ENCODE measurements around the gene KPTN.
A peak's percentile ranks its signal among the peaks of the same experiment; 100 is the strongest.

KPTN gene

GRCh38 chr19:47512948-47513319 lies 28.9 kb upstream of the KPTN start:
- H3K4me3 ChIP-seq (replicated peaks; ENCODE audit: low read depth, low read length), result peak overlapping the region; percentile 87
- no peak for TF ChIP-seq CTCF (IDR thresholded peaks at IDR 0.05; ENCODE audit: low read depth, low read length, missing control alignments)
- no peak for DNase-seq (ENCODE audit: extremely low read depth, low read depth)

- DNase-seq (ENCODE audit: extremely low read depth, low read depth), result no peak
- TF ChIP-seq CTCF (IDR thresholded peaks at IDR 0.05; ENCODE audit: low read depth, low read length, missing control alignments), result no peak
Measured at GRCh38 chr19:47512183-47512947, 28.3 kb upstream of the KPTN start.

GRCh38 chr19:47511681-47512080 lies 27.7 kb upstream of the KPTN start:
- DNase-seq (ENCODE audit: extremely low read depth, low read depth), result no peak

More at GRCh38 chr19:47512183-47512947, 28.3 kb upstream of the KPTN start:
- H3K4me3 ChIP-seq (replicated peaks; ENCODE audit: low read depth, low read length), result peak overlapping the region; percentile 87

GRCh38 chr19:47511128-47511517 lies 27.1 kb upstream of the KPTN start:
- TF ChIP-seq CTCF (IDR thresholded peaks at IDR 0.05; ENCODE audit: low read depth, low read length, missing control alignments), result no peak
- H3K4me3 ChIP-seq (replicated peaks; ENCODE audit: low read depth, low read length), result no peak overlapping the region
- no peak for DNase-seq (ENCODE audit: extremely low read depth, low read depth)

More at GRCh38 chr19:47511681-47512080, 27.7 kb upstream of the KPTN start:
- H3K4me3 ChIP-seq (replicated peaks; ENCODE audit: low read depth, low read length), result no peak overlapping the region
- no peak for TF ChIP-seq CTCF (IDR thresholded peaks at IDR 0.05; ENCODE audit: low read depth, low read length, missing control alignments)

- no peak for TF ChIP-seq CTCF (IDR thresholded peaks at IDR 0.05; ENCODE audit: low read depth, low read length, missing control alignments)
- no peak for DNase-seq (ENCODE audit: extremely low read depth, low read depth)
- no peak overlapping the region for H3K4me3 ChIP-seq (replicated peaks; ENCODE audit: low read depth, low read length)
Measured at GRCh38 chr19:47510516-47511127, 26.6 kb upstream of the KPTN start.

GRCh38 chr19:47509973-47510372 lies 26.0 kb upstream of the KPTN start:
- no peak overlapping the region for H3K4me3 ChIP-seq (replicated peaks; ENCODE audit: low read depth, low read length)
- no peak for DNase-seq (ENCODE audit: extremely low read depth, low read depth)
- no peak for TF ChIP-seq CTCF (IDR thresholded peaks at IDR 0.05; ENCODE audit: low read depth, low read length, missing control alignments)
